Occipital lobe (tissue), 2 donors: ENCODE data around the gene OR4K2. TPM values are rescaled to one million over a fixed set of nuclear protein-coding genes. Genes with fewer than 3 reads are reported as not detected.
"Not testable (repeated sequence)": the region's sequence is repeated elsewhere in the genome, so short reads cannot be mapped to it uniquely, and the experiment has no call there.

Experiments used
- DNase-seq: peaks from one replicate; lab custom pipeline; 2025; lab: John Stamatoyannopoulos, UW
- total RNA-seq: library from RNA; depleted of rRNA; stranded (reverse); fragments of >200 nt; gene quantifications from one replicate; pipeline ENCODE4 v1.2.3, GENCODE V29; 2014

The OR4K2 gene
- total RNA-seq: not detected

- DNase-seq: no peak
Measured at GRCh38 chr14:19874842-19875241, at the start of gene OR4K2. OR4K2 (plus strand) TSS chr14:19875142; CDS start chr14:19876268, 1,126 bp downstream.

GRCh38 chr14:19827626-19828244 is 47.2 kb upstream of the OR4K2 start:
- not testable (repeated sequence) for DNase-seq

- no peak for DNase-seq
Measured at GRCh38 chr14:19828314-19828713, 46.6 kb upstream of the OR4K2 start.

- not testable (repeated sequence) for DNase-seq
Measured at GRCh38 chr14:19834203-19834848, 40.6 kb upstream of the OR4K2 start.

- no peak for DNase-seq
Measured at GRCh38 chr14:19838433-19838832, 36.5 kb upstream of the OR4K2 start.

GRCh38 chr14:19851365-19851764 is 23.6 kb upstream of the OR4K2 start:
- DNase-seq: no peak

GRCh38 chr14:19866061-19866669 is 8.8 kb upstream of the OR4K2 start:
- not testable (repeated sequence) for DNase-seq

- DNase-seq: no peak
Measured at GRCh38 chr14:19873178-19873577, 1.8 kb upstream of the OR4K2 start.

- no peak for DNase-seq
Measured at GRCh38 chr14:19878029-19878642, 3.2 kb downstream of the OR4K2 start.

GRCh38 chr14:19895282-19895681 is 20.3 kb downstream of the OR4K2 start:
- DNase-seq: no peak

GRCh38 chr14:19900999-19901398 is 26.1 kb downstream of the OR4K2 start:
- DNase-seq: no peak

GRCh38 chr14:19902409-19902808 is 27.5 kb downstream of the OR4K2 start:
- no peak for DNase-seq

GRCh38 chr14:19906665-19907064 is 31.7 kb downstream of the OR4K2 start:
- no peak for DNase-seq

GRCh38 chr14:19911114-19911513 is 36.2 kb downstream of the OR4K2 start:
- no peak for DNase-seq

GRCh38 chr14:19917243-19917642 is 42.3 kb downstream of the OR4K2 start:
- DNase-seq: no peak

GRCh38 chr14:19917955-19918518 is 43.1 kb downstream of the OR4K2 start:
- no peak for DNase-seq

- DNase-seq: no peak
Measured at GRCh38 chr14:19918553-19919264, 43.8 kb downstream of the OR4K2 start.

GRCh38 chr14:19920021-19920657 is 45.2 kb downstream of the OR4K2 start, which contains the start of gene OR4K5:
OR4K5 (plus strand) TSS chr14:19920607; CDS start chr14:19920607, 0 bp downstream.
- DNase-seq: no peak

- DNase-seq: no peak
Measured at GRCh38 chr14:19930617-19931016, 55.7 kb downstream of the OR4K2 start, which contains the start of gene OR4K1. OR4K1 (plus strand) TSS chr14:19930917; CDS start chr14:19935667, 4,750 bp downstream.
